ENCODE measurements around the gene MSI1. TPM values are rescaled to one million over a fixed set of nuclear protein-coding genes. Genes with fewer than 3 reads are reported as not detected.

Gene MSI1
- 4.8 TPM for total RNA-seq

GRCh38 chr12:120368789-120369602 is at the start of gene MSI1:
Gene MSI1, minus strand, starts transcription at chr12:120369164. Its CDS starts 73 bp downstream, at chr12:120369091.

GRCh38 chr12:120327593-120327992 is 41.4 kb downstream of the MSI1 start, which contains the start of gene PLA2G1B:
Gene PLA2G1B, minus strand, starts transcription at chr12:120327779. Its CDS starts 26 bp downstream, at chr12:120327753.

GRCh38 chr12:120301962-120302815 is 66.8 kb downstream of the MSI1 start, which contains the start of gene SIRT4:
Gene SIRT4, plus strand, starts transcription at chr12:120302321. Its CDS starts 1,241 bp downstream, at chr12:120303562.

GRCh38 chr12:120292661-120293531 is 76.1 kb downstream of the MSI1 start, which contains the start of gene RNU4-1:
Gene RNU4-1, minus strand, starts transcription at chr12:120293237.

Small RNAs within 50 kb of the gene (small RNA-seq; reads per million reads assigned to genes)
- 519 reads per million, percentile 99 among the genes with 10 or more reads in this experiment for gene RNU4-1 (ENCODE audit: low replicate concordance)
- 1,470 reads per million, percentile 99 among the genes with 10 or more reads in this experiment for gene RNU4-2 (ENCODE audit: low replicate concordance)
- gene RNU6-1088P (ENCODE audit: low replicate concordance), result not detected

Other genes starting within 250 kb of the MSI1 start
- gene GCN1, start 174.4 kb downstream of the MSI1 start, total RNA-seq, result 101 TPM
- gene RPLP0, start 168.1 kb downstream of the MSI1 start, total RNA-seq, result 2,111 TPM
- 62.1 TPM for gene PXN, start 103.4 kb downstream of the MSI1 start, total RNA-seq
- gene RNU4-2, start 77.3 kb downstream of the MSI1 start, total RNA-seq, result under 0.01 TPM
- gene RNU4-1, start 75.9 kb downstream of the MSI1 start, total RNA-seq, result under 0.01 TPM
- 6.3 TPM for gene SIRT4, start 66.8 kb downstream of the MSI1 start, total RNA-seq
- gene PLA2G1B, start 41.4 kb downstream of the MSI1 start, total RNA-seq, result not detected
- 257 TPM for gene COX6A1, start 68.9 kb upstream of the MSI1 start, total RNA-seq
- 11.3 TPM for gene TRIAP1, start 77.2 kb upstream of the MSI1 start, total RNA-seq
- gene GATC, start 77.3 kb upstream of the MSI1 start, total RNA-seq, result 22.4 TPM
- 134 TPM for gene SRSF9, start 100.6 kb upstream of the MSI1 start, total RNA-seq
- 265 TPM for gene DYNLL1, start 126.9 kb upstream of the MSI1 start, total RNA-seq
- 51.4 TPM for gene COQ5, start 160.0 kb upstream of the MSI1 start, total RNA-seq
- 175 TPM for gene RNF10, start 165.2 kb upstream of the MSI1 start, total RNA-seq
- 28.4 TPM for gene POP5, start 212.2 kb upstream of the MSI1 start, total RNA-seq